ENCODE measurements around the gene TMEM187.

The TMEM187 gene

GRCh38 chrX:153957224-153957623 lies 15.3 kb upstream of the TMEM187 start:
- Histone ChIP-seq H3K27ac (ENCODE audit: low read depth, low read length, severe bottlenecking) (no peak overlapping the region), H3K4me3 (ENCODE audit: extremely low read depth, insufficient read depth, low read length, poor library complexity, severe bottlenecking) (no peak overlapping the region), H3K9me3 (ENCODE audit: control insufficient read depth, low read length) (no peaks in the 10 kb centered on the region), H3K4me1 (ENCODE audit: control insufficient read depth, insufficient read depth, low read length, poor library complexity, severe bottlenecking) (no peaks in the 10 kb centered on the region), H3K36me3 (ENCODE audit: control insufficient read depth, insufficient read depth, low read length) (peaks cover 73% of the 10 kb centered on the region)
- 100% methylated on average over 3 of the region's 17 CpGs; no CpG with 5 or more reads in 1 of the 2 experiments for WGBS, 2 experiments (ENCODE audit: insufficient coverage in 2 of 2)

- no peaks in the 10 kb centered on the region for H3K4me1 ChIP-seq (ENCODE audit: control insufficient read depth, insufficient read depth, low read length, poor library complexity, severe bottlenecking)
- WGBS, 2 experiments (ENCODE audit: insufficient coverage in 2 of 2): 95 to 99% methylated on average over 12 of the region's 14 CpGs
- H3K27ac ChIP-seq (ENCODE audit: low read depth, low read length, severe bottlenecking): no peak overlapping the region
- H3K9me3 ChIP-seq (ENCODE audit: control insufficient read depth, low read length): no peaks in the 10 kb centered on the region
- no peak overlapping the region for H3K4me3 ChIP-seq (ENCODE audit: extremely low read depth, insufficient read depth, low read length, poor library complexity, severe bottlenecking)
- H3K36me3 ChIP-seq (ENCODE audit: control insufficient read depth, insufficient read depth, low read length): peaks cover 77% of the 10 kb centered on the region
Measured at GRCh38 chrX:153958605-153959004, 13.9 kb upstream of the TMEM187 start.

GRCh38 chrX:153959649-153960048 lies 12.9 kb upstream of the TMEM187 start:
- H3K4me3 ChIP-seq (ENCODE audit: extremely low read depth, insufficient read depth, low read length, poor library complexity, severe bottlenecking): no peak overlapping the region
- H3K36me3 ChIP-seq (ENCODE audit: control insufficient read depth, insufficient read depth, low read length): peaks cover 81% of the 10 kb centered on the region
- H3K4me1 ChIP-seq (ENCODE audit: control insufficient read depth, insufficient read depth, low read length, poor library complexity, severe bottlenecking): no peaks in the 10 kb centered on the region
- H3K9me3 ChIP-seq (ENCODE audit: control insufficient read depth, low read length): no peaks in the 10 kb centered on the region
- WGBS, 2 experiments (ENCODE audit: insufficient coverage in 2 of 2): 98 to 100% methylated on average over 2 to 10 of the region's 15 CpGs
- no peak overlapping the region for H3K27ac ChIP-seq (ENCODE audit: low read depth, low read length, severe bottlenecking)

- H3K36me3 ChIP-seq (ENCODE audit: control insufficient read depth, insufficient read depth, low read length): peaks cover 85% of the 10 kb centered on the region
- H3K27ac ChIP-seq (ENCODE audit: low read depth, low read length, severe bottlenecking): no peak overlapping the region
- no peaks in the 10 kb centered on the region for H3K4me1 ChIP-seq (ENCODE audit: control insufficient read depth, insufficient read depth, low read length, poor library complexity, severe bottlenecking)
- H3K4me3 ChIP-seq (ENCODE audit: extremely low read depth, insufficient read depth, low read length, poor library complexity, severe bottlenecking): no peak overlapping the region
- 100% methylated on average over 3 of the region's 16 CpGs; no CpG with 5 or more reads in 1 of the 2 experiments for WGBS, 2 experiments (ENCODE audit: insufficient coverage in 2 of 2)
- no peaks in the 10 kb centered on the region for H3K9me3 ChIP-seq (ENCODE audit: control insufficient read depth, low read length)
Measured at GRCh38 chrX:153960077-153960476, 12.5 kb upstream of the TMEM187 start.

DNA sequence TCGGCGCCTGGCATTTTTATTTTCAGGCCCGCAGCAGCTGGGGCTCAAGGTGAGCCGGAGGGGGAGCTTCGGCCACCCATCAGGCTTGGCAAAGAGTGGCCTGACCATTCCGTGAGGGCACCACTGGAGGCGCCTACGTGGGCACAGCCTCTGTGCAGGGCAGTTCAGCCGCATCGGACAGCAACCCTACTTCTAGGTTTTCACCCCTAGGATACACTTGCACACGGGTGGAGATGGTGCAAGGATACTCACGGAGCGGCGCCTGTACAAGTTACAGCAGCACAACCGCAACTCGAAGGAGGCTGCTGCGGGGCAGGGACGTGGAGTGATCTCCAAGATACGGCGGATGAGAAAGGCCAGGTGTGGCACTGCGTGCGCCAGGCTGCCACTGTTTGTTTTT lies 11.8 kb upstream of the TMEM187 start:
- H3K27ac ChIP-seq (ENCODE audit: low read depth, low read length, severe bottlenecking): no peak overlapping the region
- H3K4me1 ChIP-seq (ENCODE audit: control insufficient read depth, insufficient read depth, low read length, poor library complexity, severe bottlenecking): no peaks in the 10 kb centered on the region
- peaks cover 87% of the 10 kb centered on the region for H3K36me3 ChIP-seq (ENCODE audit: control insufficient read depth, insufficient read depth, low read length)
- H3K9me3 ChIP-seq (ENCODE audit: control insufficient read depth, low read length): no peaks in the 10 kb centered on the region
- WGBS, 2 experiments (ENCODE audit: insufficient coverage in 2 of 2): 95 to 97% methylated on average over 16 to 22 of the region's 22 CpGs
- H3K4me3 ChIP-seq (ENCODE audit: extremely low read depth, insufficient read depth, low read length, poor library complexity, severe bottlenecking): no peak overlapping the region

GRCh38 chrX:153961292-153961691 lies 11.3 kb upstream of the TMEM187 start:
- peaks cover under 1% of the 10 kb centered on the region for H3K4me1 ChIP-seq (ENCODE audit: control insufficient read depth, insufficient read depth, low read length, poor library complexity, severe bottlenecking)
- peaks cover 83% of the 10 kb centered on the region for H3K36me3 ChIP-seq (ENCODE audit: control insufficient read depth, insufficient read depth, low read length)
- H3K9me3 ChIP-seq (ENCODE audit: control insufficient read depth, low read length): no peaks in the 10 kb centered on the region
- H3K4me3 ChIP-seq (ENCODE audit: extremely low read depth, insufficient read depth, low read length, poor library complexity, severe bottlenecking): no peak overlapping the region
- H3K27ac ChIP-seq (ENCODE audit: low read depth, low read length, severe bottlenecking): no peak overlapping the region
- 90 to 100% methylated on average over 2 to 7 of the region's 11 CpGs for WGBS, 2 experiments (ENCODE audit: insufficient coverage in 2 of 2)

DNA sequence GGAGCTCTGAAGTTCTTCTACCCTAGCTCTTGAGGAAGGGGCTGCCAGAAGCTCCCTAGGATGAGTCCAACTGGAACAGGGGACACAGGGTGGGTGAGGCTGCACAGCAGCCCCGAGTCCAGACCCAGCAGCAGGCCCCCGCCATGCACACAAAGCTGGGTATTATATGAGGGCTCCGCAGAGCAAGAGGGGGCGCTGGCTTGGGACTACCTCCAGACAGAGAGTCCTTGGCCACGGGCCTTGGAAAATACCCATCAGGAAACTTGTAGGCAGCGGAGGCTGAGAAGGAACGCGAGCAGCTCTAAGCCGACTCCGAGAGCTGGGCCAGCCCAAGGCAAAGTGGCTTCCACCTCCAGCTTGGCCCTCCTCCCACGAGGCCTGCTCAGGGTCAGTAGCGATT lies 9.0 kb upstream of the TMEM187 start:
- Histone ChIP-seq H3K4me3 (ENCODE audit: extremely low read depth, insufficient read depth, low read length, poor library complexity, severe bottlenecking) (no peak overlapping the region), H3K9me3 (ENCODE audit: control insufficient read depth, low read length) (no peaks in the 10 kb centered on the region), H3K27ac (ENCODE audit: low read depth, low read length, severe bottlenecking) (no peak overlapping the region), H3K36me3 (ENCODE audit: control insufficient read depth, insufficient read depth, low read length) (peaks cover 79% of the 10 kb centered on the region), H3K4me1 (ENCODE audit: control insufficient read depth, insufficient read depth, low read length, poor library complexity, severe bottlenecking) (peaks cover 18% of the 10 kb centered on the region)
- WGBS, 2 experiments (ENCODE audit: insufficient coverage in 2 of 2): 97% methylated on average over 4 to 7 of the region's 12 CpGs

DNA sequence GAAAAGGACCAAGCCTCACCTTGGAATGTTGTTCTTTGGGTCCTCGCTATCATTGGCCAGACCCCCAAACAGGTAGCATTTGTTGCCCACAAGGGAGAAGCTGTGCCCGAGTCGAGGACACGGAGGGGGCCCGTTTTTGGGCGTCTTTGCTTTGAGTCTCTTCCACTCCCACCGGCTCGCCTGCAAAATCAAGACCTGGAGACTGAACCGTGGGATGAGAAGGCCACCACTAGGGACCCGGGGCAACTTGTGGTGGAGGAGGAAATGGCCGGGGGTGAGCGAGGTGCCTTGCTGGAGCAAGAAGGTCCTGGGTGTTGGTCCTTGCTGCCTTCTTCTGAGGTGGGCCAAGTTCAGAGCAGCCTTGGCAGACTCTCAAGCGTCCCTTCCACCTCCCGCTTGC lies 8.4 kb upstream of the TMEM187 start:
- 100% methylated on average over 4 of the region's 14 CpGs; no CpG with 5 or more reads in 1 of the 2 experiments for WGBS, 2 experiments (ENCODE audit: insufficient coverage in 2 of 2)
- Histone ChIP-seq H3K36me3 (ENCODE audit: control insufficient read depth, insufficient read depth, low read length) (peaks cover 75% of the 10 kb centered on the region), H3K9me3 (ENCODE audit: control insufficient read depth, low read length) (no peaks in the 10 kb centered on the region), H3K4me3 (ENCODE audit: extremely low read depth, insufficient read depth, low read length, poor library complexity, severe bottlenecking) (no peak overlapping the region), H3K27ac (ENCODE audit: low read depth, low read length, severe bottlenecking) (no peak overlapping the region), H3K4me1 (ENCODE audit: control insufficient read depth, insufficient read depth, low read length, poor library complexity, severe bottlenecking) (peaks cover 24% of the 10 kb centered on the region)

DNA sequence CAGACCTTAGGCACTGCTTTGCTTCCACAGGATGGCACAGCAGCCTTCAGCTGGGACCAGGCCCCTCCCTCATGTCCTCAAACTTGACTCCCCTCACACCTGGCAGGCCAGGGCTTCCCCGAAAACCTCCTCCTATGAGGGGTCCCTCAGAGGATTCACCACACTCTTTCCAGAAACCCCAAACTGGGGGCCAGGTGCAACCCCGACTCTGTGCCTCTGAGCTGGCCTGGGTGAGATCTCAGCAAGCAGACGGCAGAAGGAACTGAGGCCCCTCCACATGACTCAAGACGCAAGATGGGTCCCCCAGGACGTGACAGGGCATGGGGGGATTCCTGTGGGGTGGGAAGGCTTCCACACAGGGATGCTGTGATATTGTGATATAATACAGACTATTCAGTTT lies 7.1 kb upstream of the TMEM187 start:
- Histone ChIP-seq H3K27ac (ENCODE audit: low read depth, low read length, severe bottlenecking) (no peak overlapping the region), H3K9me3 (ENCODE audit: control insufficient read depth, low read length) (no peaks in the 10 kb centered on the region), H3K36me3 (ENCODE audit: control insufficient read depth, insufficient read depth, low read length) (peaks cover 65% of the 10 kb centered on the region), H3K4me1 (ENCODE audit: control insufficient read depth, insufficient read depth, low read length, poor library complexity, severe bottlenecking) (peaks cover 25% of the 10 kb centered on the region), H3K4me3 (ENCODE audit: extremely low read depth, insufficient read depth, low read length, poor library complexity, severe bottlenecking) (no peak overlapping the region)
- 100% methylated on average over 1 of the region's 5 CpGs; no CpG with 5 or more reads in 1 of the 2 experiments for WGBS, 2 experiments (ENCODE audit: insufficient coverage in 2 of 2)

DNA sequence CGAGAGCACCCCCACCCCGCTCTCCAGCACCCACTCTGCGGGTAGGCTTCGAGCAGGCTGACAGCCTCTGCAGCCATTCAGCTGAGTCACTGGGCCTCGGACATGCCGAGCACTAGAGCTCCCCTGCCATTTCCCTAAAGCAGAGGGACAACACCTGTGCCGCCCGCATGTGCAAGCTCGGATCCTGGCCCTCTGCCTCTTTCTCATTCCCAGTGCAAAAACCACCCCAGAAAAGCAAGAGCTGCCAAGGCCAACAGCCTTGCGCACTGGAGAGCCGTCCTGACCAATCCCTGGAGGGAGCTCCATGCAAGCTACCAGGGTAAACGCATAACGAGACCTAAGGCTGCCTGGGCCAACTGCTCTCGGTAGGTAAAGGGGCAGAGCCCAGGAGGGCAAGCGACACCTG lies 6.3 kb upstream of the TMEM187 start:
- Histone ChIP-seq H3K27ac (ENCODE audit: low read depth, low read length, severe bottlenecking) (no peak overlapping the region), H3K36me3 (ENCODE audit: control insufficient read depth, insufficient read depth, low read length) (peaks cover 57% of the 10 kb centered on the region), H3K4me3 (ENCODE audit: extremely low read depth, insufficient read depth, low read length, poor library complexity, severe bottlenecking) (no peak overlapping the region), H3K4me1 (ENCODE audit: control insufficient read depth, insufficient read depth, low read length, poor library complexity, severe bottlenecking) (peaks cover 25% of the 10 kb centered on the region), H3K9me3 (ENCODE audit: control insufficient read depth, low read length) (no peaks in the 10 kb centered on the region)
- 97 to 100% methylated on average over 4 to 12 of the region's 15 CpGs for WGBS, 2 experiments (ENCODE audit: insufficient coverage in 2 of 2)

DNA sequence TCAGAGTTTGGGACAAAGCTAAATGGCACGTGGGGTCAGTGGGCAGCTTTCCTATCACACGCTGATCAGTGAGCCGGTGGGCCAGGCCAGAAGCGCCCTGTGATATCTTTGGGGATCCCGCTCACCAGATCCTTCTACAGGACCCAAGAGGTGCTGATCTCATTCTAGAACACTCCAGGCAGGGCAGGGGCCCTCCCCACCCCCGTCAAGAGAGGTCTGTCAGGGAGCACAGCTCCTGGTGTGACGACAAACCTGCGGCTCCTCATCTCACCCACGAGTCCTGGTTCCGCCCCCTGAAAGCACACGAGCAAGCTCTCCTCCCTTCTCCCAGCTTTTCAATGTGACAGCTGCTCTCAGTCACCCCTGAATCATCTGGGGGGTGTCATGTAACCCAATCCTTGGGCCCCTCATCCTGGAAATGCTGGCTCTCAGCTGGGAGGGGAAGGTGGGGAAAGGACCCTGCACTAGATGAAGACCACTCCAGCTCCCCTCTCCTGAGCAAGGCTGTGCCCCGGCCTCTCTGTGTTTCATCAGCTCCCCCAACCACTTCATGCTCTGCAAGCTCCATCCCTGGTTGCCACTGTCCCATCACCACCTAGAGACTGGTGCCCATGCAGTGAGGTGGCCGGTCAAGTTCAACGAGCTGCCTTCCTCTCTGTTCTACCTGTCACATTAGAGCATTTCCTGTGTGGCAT lies 5.6 kb upstream of the TMEM187 start:
- WGBS, 2 experiments (ENCODE audit: insufficient coverage in 2 of 2): 79 to 96% methylated on average over 5 to 7 of the region's 14 CpGs
- peaks cover 50% of the 10 kb centered on the region for H3K36me3 ChIP-seq (ENCODE audit: control insufficient read depth, insufficient read depth, low read length)
- H3K4me1 ChIP-seq (ENCODE audit: control insufficient read depth, insufficient read depth, low read length, poor library complexity, severe bottlenecking): peaks cover 25% of the 10 kb centered on the region
- no peaks in the 10 kb centered on the region for H3K9me3 ChIP-seq (ENCODE audit: control insufficient read depth, low read length)
- no peak overlapping the region for H3K4me3 ChIP-seq (ENCODE audit: extremely low read depth, insufficient read depth, low read length, poor library complexity, severe bottlenecking)
- H3K27ac ChIP-seq (ENCODE audit: low read depth, low read length, severe bottlenecking): no peak overlapping the region

All from mesodermal cell (in vitro differentiated cells).